Measurements from ENCODE around the gene ACTR1A.
A peak's percentile ranks its signal among the peaks of the same experiment; 100 is the strongest.
"Not testable (repeated sequence)": the region's sequence is repeated elsewhere in the genome, so short reads cannot be mapped to it uniquely, and the experiment has no call there.

Gene ACTR1A

DNA sequence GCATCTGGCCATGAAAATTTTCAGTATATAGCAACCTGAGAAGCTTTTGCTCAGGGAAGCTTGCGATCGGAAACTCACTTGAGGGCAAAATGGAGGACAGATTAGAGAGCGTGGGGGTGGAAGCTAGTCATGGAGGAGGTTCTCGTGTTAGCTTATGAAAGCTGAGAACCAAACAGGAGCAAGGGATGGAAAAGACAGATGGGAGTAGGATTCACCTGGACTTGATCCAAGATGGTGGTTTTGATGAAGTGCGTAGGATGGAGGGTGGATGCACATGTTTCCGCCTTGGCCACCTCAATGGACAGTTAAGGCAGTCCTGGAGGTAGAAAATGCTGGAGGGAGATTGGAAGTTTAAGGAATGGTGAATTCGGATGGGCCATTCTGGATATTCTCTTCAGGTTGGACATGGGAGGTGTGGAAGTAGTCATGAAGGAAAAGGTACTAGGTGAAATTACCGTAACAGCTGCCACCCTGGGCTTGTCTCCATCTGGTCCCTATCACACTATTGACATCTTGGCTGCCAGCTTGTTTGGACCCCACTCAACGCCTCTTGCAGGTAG is 44.8 kb downstream of the ACTR1A start:
- no peak overlapping the region for H3K4me3 ChIP-seq (replicated peaks in 1 of 2; ENCODE audit: low read depth in 2 of 2, low read length in 2 of 2)
- TF ChIP-seq CTCF (IDR thresholded peaks at IDR 0.05; ENCODE audit: low read depth, low read length), result no peak
- DNase-seq (ENCODE audit: low read depth in 2 of 2), result no peak

GRCh38 chr10:102455893-102456471 is 46.5 kb downstream of the ACTR1A start:
- no peak for TF ChIP-seq CTCF (IDR thresholded peaks at IDR 0.05; ENCODE audit: low read depth, low read length)
- no peak overlapping the region for H3K4me3 ChIP-seq (replicated peaks in 1 of 2; ENCODE audit: low read depth in 2 of 2, low read length in 2 of 2)
- DNase-seq (ENCODE audit: low read depth in 2 of 2), result peak; percentile 86 to 89

- not testable (repeated sequence) for DNase-seq (ENCODE audit: low read depth in 2 of 2)
Measured at GRCh38 chr10:102454662-102455487, 47.6 kb downstream of the ACTR1A start.

GRCh38 chr10:102453502-102453901 is 49.0 kb downstream of the ACTR1A start:
- no peak overlapping the region for H3K4me3 ChIP-seq (replicated peaks in 1 of 2; ENCODE audit: low read depth in 2 of 2, low read length in 2 of 2)
- TF ChIP-seq CTCF (IDR thresholded peaks at IDR 0.05; ENCODE audit: low read depth, low read length), result no peak
- no peak for DNase-seq (ENCODE audit: low read depth in 2 of 2)

More at GRCh38 chr10:102454662-102455487, 47.6 kb downstream of the ACTR1A start:
- H3K4me3 ChIP-seq (replicated peaks in 1 of 2; ENCODE audit: low read depth in 2 of 2, low read length in 2 of 2), result not testable (repeated sequence)

GRCh38 chr10:102452672-102453340 is 49.7 kb downstream of the ACTR1A start:
- peak; percentile 38 to 79 for DNase-seq (ENCODE audit: low read depth in 2 of 2)
- no peak for TF ChIP-seq CTCF (IDR thresholded peaks at IDR 0.05; ENCODE audit: low read depth, low read length)
- H3K4me3 ChIP-seq (replicated peaks in 1 of 2; ENCODE audit: low read depth in 2 of 2, low read length in 2 of 2), result no peak overlapping the region

- no peak for TF ChIP-seq CTCF (IDR thresholded peaks at IDR 0.05; ENCODE audit: low read depth, low read length)
- peak within 1 kb of the TSS; percentile 67 to 69 for H3K4me3 ChIP-seq (replicated peaks in 1 of 2; ENCODE audit: low read depth in 2 of 2, low read length in 2 of 2)
- DNase-seq (ENCODE audit: low read depth in 2 of 2), result no peak
Measured at GRCh38 chr10:102451105-102451969, 51.2 kb downstream of the ACTR1A start, which contains the start of gene C10orf95. C10orf95 (minus strand) TSS chr10:102451543; CDS start chr10:102451093, 450 bp downstream.
